Measurements from ENCODE around the gene TRPV2.

TRPV2 gene

GRCh38 chr17:16425698-16426659, 10.6 kb downstream of the TRPV2 start:
- H3K4me3 ChIP-seq (ENCODE audit: extremely low read depth, insufficient read depth, low read length, poor library complexity, severe bottlenecking), result no peak overlapping the region
- peaks cover 6% of the 10 kb centered on the region for H3K4me1 ChIP-seq (ENCODE audit: control insufficient read depth, insufficient read depth, low read length, poor library complexity, severe bottlenecking)
- peaks cover 22% of the 10 kb centered on the region for H3K36me3 ChIP-seq (ENCODE audit: control insufficient read depth, insufficient read depth, low read length)
- WGBS, 2 experiments (ENCODE audit: insufficient coverage in 2 of 2), result 91 to 92% methylated on average over 19 to 20 of the region's 20 CpGs
- H3K27ac ChIP-seq (ENCODE audit: low read depth, low read length, severe bottlenecking), result peak overlapping the region; percentile 23
- no peaks in the 10 kb centered on the region for H3K9me3 ChIP-seq (ENCODE audit: control insufficient read depth, low read length)

- H3K9me3 ChIP-seq (ENCODE audit: control insufficient read depth, low read length), result no peaks in the 10 kb centered on the region
- no peaks in the 10 kb centered on the region for H3K4me1 ChIP-seq (ENCODE audit: control insufficient read depth, insufficient read depth, low read length, poor library complexity, severe bottlenecking)
- H3K36me3 ChIP-seq (ENCODE audit: control insufficient read depth, insufficient read depth, low read length), result peaks cover 22% of the 10 kb centered on the region
- H3K27ac ChIP-seq (ENCODE audit: low read depth, low read length, severe bottlenecking), result no peak overlapping the region
- WGBS, 2 experiments (ENCODE audit: insufficient coverage in 2 of 2), result 96% methylated on average over 3 of the region's 3 CpGs
- H3K4me3 ChIP-seq (ENCODE audit: extremely low read depth, insufficient read depth, low read length, poor library complexity, severe bottlenecking), result no peak overlapping the region
Measured at GRCh38 chr17:16427020-16427419, 11.6 kb downstream of the TRPV2 start.

GRCh38 chr17:16428098-16428882, 12.9 kb downstream of the TRPV2 start:
- H3K4me1 ChIP-seq (ENCODE audit: control insufficient read depth, insufficient read depth, low read length, poor library complexity, severe bottlenecking), result no peaks in the 10 kb centered on the region
- WGBS, 2 experiments (ENCODE audit: insufficient coverage in 2 of 2), result 74 to 83% methylated on average over 8 to 12 of the region's 15 CpGs
- no peaks in the 10 kb centered on the region for H3K9me3 ChIP-seq (ENCODE audit: control insufficient read depth, low read length)
- peaks cover 15% of the 10 kb centered on the region for H3K36me3 ChIP-seq (ENCODE audit: control insufficient read depth, insufficient read depth, low read length)
- no peak overlapping the region for H3K27ac ChIP-seq (ENCODE audit: low read depth, low read length, severe bottlenecking)
- H3K4me3 ChIP-seq (ENCODE audit: extremely low read depth, insufficient read depth, low read length, poor library complexity, severe bottlenecking), result no peak overlapping the region

GRCh38 chr17:16429083-16429482, 13.7 kb downstream of the TRPV2 start:
- H3K27ac ChIP-seq (ENCODE audit: low read depth, low read length, severe bottlenecking), result no peak overlapping the region
- H3K4me1 ChIP-seq (ENCODE audit: control insufficient read depth, insufficient read depth, low read length, poor library complexity, severe bottlenecking), result no peaks in the 10 kb centered on the region
- WGBS, 2 experiments (ENCODE audit: insufficient coverage in 2 of 2), result 93 to 94% methylated on average over 8 of the region's 9 CpGs
- H3K9me3 ChIP-seq (ENCODE audit: control insufficient read depth, low read length), result no peaks in the 10 kb centered on the region
- peaks cover 10% of the 10 kb centered on the region for H3K36me3 ChIP-seq (ENCODE audit: control insufficient read depth, insufficient read depth, low read length)
- H3K4me3 ChIP-seq (ENCODE audit: extremely low read depth, insufficient read depth, low read length, poor library complexity, severe bottlenecking), result no peak overlapping the region

- H3K4me1 ChIP-seq (ENCODE audit: control insufficient read depth, insufficient read depth, low read length, poor library complexity, severe bottlenecking), result no peaks in the 10 kb centered on the region
- WGBS, 2 experiments (ENCODE audit: insufficient coverage in 2 of 2), result 76 to 89% methylated on average over 5 of the region's 6 CpGs
- H3K9me3 ChIP-seq (ENCODE audit: control insufficient read depth, low read length), result no peaks in the 10 kb centered on the region
- H3K4me3 ChIP-seq (ENCODE audit: extremely low read depth, insufficient read depth, low read length, poor library complexity, severe bottlenecking), result no peak overlapping the region
- H3K27ac ChIP-seq (ENCODE audit: low read depth, low read length, severe bottlenecking), result no peak overlapping the region
- peaks cover 10% of the 10 kb centered on the region for H3K36me3 ChIP-seq (ENCODE audit: control insufficient read depth, insufficient read depth, low read length)
Measured at GRCh38 chr17:16430650-16431049, 15.3 kb downstream of the TRPV2 start.

- 84 to 95% methylated on average over 10 to 11 of the region's 15 CpGs for WGBS, 2 experiments (ENCODE audit: insufficient coverage in 2 of 2)
Measured at GRCh38 chr17:16432017-16432416, 16.6 kb downstream of the TRPV2 start.

GRCh38 chr17:16433514-16433913, 18.1 kb downstream of the TRPV2 start:
- WGBS, 2 experiments (ENCODE audit: insufficient coverage in 2 of 2), result 82 to 93% methylated on average over 3 to 4 of the region's 5 CpGs
- H3K4me3 ChIP-seq (ENCODE audit: extremely low read depth, insufficient read depth, low read length, poor library complexity, severe bottlenecking), result no peak overlapping the region
- H3K27ac ChIP-seq (ENCODE audit: low read depth, low read length, severe bottlenecking), result no peak overlapping the region
- no peaks in the 10 kb centered on the region for H3K4me1 ChIP-seq (ENCODE audit: control insufficient read depth, insufficient read depth, low read length, poor library complexity, severe bottlenecking)
- H3K9me3 ChIP-seq (ENCODE audit: control insufficient read depth, low read length), result no peaks in the 10 kb centered on the region
- peaks cover under 1% of the 10 kb centered on the region for H3K36me3 ChIP-seq (ENCODE audit: control insufficient read depth, insufficient read depth, low read length)

More at GRCh38 chr17:16432017-16432416, 16.6 kb downstream of the TRPV2 start:
- peaks cover 3% of the 10 kb centered on the region for H3K36me3 ChIP-seq (ENCODE audit: control insufficient read depth, insufficient read depth, low read length)
- H3K27ac ChIP-seq (ENCODE audit: low read depth, low read length, severe bottlenecking), result no peak overlapping the region
- H3K4me1 ChIP-seq (ENCODE audit: control insufficient read depth, insufficient read depth, low read length, poor library complexity, severe bottlenecking), result no peaks in the 10 kb centered on the region
- no peaks in the 10 kb centered on the region for H3K9me3 ChIP-seq (ENCODE audit: control insufficient read depth, low read length)
- no peak overlapping the region for H3K4me3 ChIP-seq (ENCODE audit: extremely low read depth, insufficient read depth, low read length, poor library complexity, severe bottlenecking)

GRCh38 chr17:16434662-16435061, 19.3 kb downstream of the TRPV2 start:
- Histone ChIP-seq H3K36me3 (ENCODE audit: control insufficient read depth, insufficient read depth, low read length) (peaks cover 5% of the 10 kb centered on the region), H3K4me1 (ENCODE audit: control insufficient read depth, insufficient read depth, low read length, poor library complexity, severe bottlenecking) (no peaks in the 10 kb centered on the region), H3K9me3 (ENCODE audit: control insufficient read depth, low read length) (no peaks in the 10 kb centered on the region), H3K27ac (ENCODE audit: low read depth, low read length, severe bottlenecking) (no peak overlapping the region), H3K4me3 (ENCODE audit: extremely low read depth, insufficient read depth, low read length, poor library complexity, severe bottlenecking) (no peak overlapping the region)
- WGBS, 2 experiments (ENCODE audit: insufficient coverage in 2 of 2), result 73 to 77% methylated on average over 6 to 8 of the region's 8 CpGs

GRCh38 chr17:16435925-16436886, 20.8 kb downstream of the TRPV2 start:
- Histone ChIP-seq H3K36me3 (ENCODE audit: control insufficient read depth, insufficient read depth, low read length) (peaks cover 20% of the 10 kb centered on the region), H3K4me1 (ENCODE audit: control insufficient read depth, insufficient read depth, low read length, poor library complexity, severe bottlenecking) (peaks cover 10% of the 10 kb centered on the region), H3K4me3 (ENCODE audit: extremely low read depth, insufficient read depth, low read length, poor library complexity, severe bottlenecking) (no peak overlapping the region), H3K9me3 (ENCODE audit: control insufficient read depth, low read length) (no peaks in the 10 kb centered on the region), H3K27ac (ENCODE audit: low read depth, low read length, severe bottlenecking) (no peak overlapping the region)
- WGBS, 2 experiments (ENCODE audit: insufficient coverage in 2 of 2), result 75 to 86% methylated on average over 13 to 14 of the region's 14 CpGs

- peaks cover 15% of the 10 kb centered on the region for H3K4me1 ChIP-seq (ENCODE audit: control insufficient read depth, insufficient read depth, low read length, poor library complexity, severe bottlenecking)
- H3K36me3 ChIP-seq (ENCODE audit: control insufficient read depth, insufficient read depth, low read length), result peaks cover 29% of the 10 kb centered on the region
- H3K4me3 ChIP-seq (ENCODE audit: extremely low read depth, insufficient read depth, low read length, poor library complexity, severe bottlenecking), result no peak overlapping the region
- no peaks in the 10 kb centered on the region for H3K9me3 ChIP-seq (ENCODE audit: control insufficient read depth, low read length)
- WGBS, 2 experiments (ENCODE audit: insufficient coverage in 2 of 2), result 50 to 94% methylated on average over 1 to 2 of the region's 2 CpGs
- no peak overlapping the region for H3K27ac ChIP-seq (ENCODE audit: low read depth, low read length, severe bottlenecking)
Measured at GRCh38 chr17:16437083-16437482, 21.7 kb downstream of the TRPV2 start.

Data from mesodermal cell (in vitro differentiated cells).